SK-N-SH treated with all-trans-retinoic acid at 6 μM for 48 hours (cell line): Measurements from ENCODE around the gene CROT.

ENCODE experiments used
- ATAC-seq: fragments of 200-7000 bp; cut with Tn5 transposase; 3 replicates; pipeline ENCODE4 v1.9.1; 2020; ENCODE audit warnings: mild to moderate bottlenecking, moderate library complexity
- ARNTL ChIP-seq: fragments of 450-650 bp; formaldehyde crosslinking; IDR thresholded peaks from 2 replicates; pipeline ENCODE4 v1.5.0; 2020; ENCODE audit warnings: low read depth, mild to moderate bottlenecking, moderate library complexity, borderline replicate concordance
- BACH2 ChIP-seq: fragments of 250-450 bp; sonication (Bioruptor Pico); IDR thresholded peaks from 2 replicates; pipeline ENCODE4 v1.9.0; 2021; ENCODE audit warnings: mild to moderate bottlenecking, borderline replicate concordance
- CSDC2 ChIP-seq: fragments of 250-450 bp; sonication (Bioruptor Pico); IDR thresholded peaks from 2 replicates; pipeline ENCODE4 v1.5.0; 2020; ENCODE audit warnings: mild to moderate bottlenecking, moderate library complexity
- ESRRG ChIP-seq: fragments of 250-450 bp; sonication (Bioruptor Pico); IDR thresholded peaks from 2 replicates; pipeline ENCODE4 v1.6.1; 2021; ENCODE audit warnings: mild to moderate bottlenecking
- GLIS3 ChIP-seq: fragments of 250-450 bp; sonication (Bioruptor Pico); IDR thresholded peaks from 2 replicates; pipeline ENCODE4 v1.5.0; 2020; ENCODE audit warnings: mild to moderate bottlenecking, moderate library complexity
- ISL1 ChIP-seq: fragments of 250-450 bp; sonication (Bioruptor Pico); IDR thresholded peaks from 2 replicates; pipeline ENCODE4 v2.1.2; 2022; ENCODE audit warnings: mild to moderate bottlenecking, moderate library complexity
- OSR1 ChIP-seq: fragments of 250-450 bp; sonication (Bioruptor Pico); IDR thresholded peaks from 2 replicates; pipeline ENCODE4 v1.8.0; 2022; ENCODE audit warnings: moderate library complexity, mild to moderate bottlenecking, inconsistent platforms
- PPARA ChIP-seq: fragments of 250-450 bp; sonication (Bioruptor Pico); IDR thresholded peaks from 2 replicates; pipeline ENCODE4 v1.5.0; 2020; ENCODE audit warnings: mild to moderate bottlenecking, borderline replicate concordance
- RARB ChIP-seq: fragments of 250-450 bp; sonication (Bioruptor Pico); IDR thresholded peaks from 2 replicates; pipeline ENCODE4 v1.8.0; 2021; ENCODE audit warnings: mild to moderate bottlenecking, moderate library complexity
- TOX ChIP-seq: fragments of 250-450 bp; sonication (Bioruptor Pico); IDR thresholded peaks from 2 replicates; pipeline ENCODE4 v1.8.0; 2021; ENCODE audit warnings: mild to moderate bottlenecking, moderate library complexity, borderline replicate concordance
- ZC3H10 ChIP-seq: fragments of 250-450 bp; sonication (Bioruptor Pico); IDR thresholded peaks from 2 replicates; pipeline ENCODE4 v1.5.1; 2021; ENCODE audit warnings: mild to moderate bottlenecking, moderate library complexity
- ZFP3 ChIP-seq: fragments of 250-450 bp; sonication (Bioruptor Pico); IDR thresholded peaks from 2 replicates; pipeline ENCODE4 v1.5.0; 2020; ENCODE audit warnings: mild to moderate bottlenecking, moderate library complexity
- ZFP30 ChIP-seq: fragments of 450-650 bp; formaldehyde crosslinking; IDR thresholded peaks from 2 replicates; pipeline ENCODE4 v1.5.0; 2022; ENCODE audit warnings: mild to moderate bottlenecking, moderate library complexity
- ZNF565 ChIP-seq: fragments of 450-650 bp; formaldehyde crosslinking; conservative IDR thresholded peaks from 2 replicates; pipeline ENCODE4 v1.5.0; 2020; ENCODE audit warnings: low read depth, mild to moderate bottlenecking, moderate library complexity
- ZNF8 ChIP-seq: fragments of 450-650 bp; formaldehyde crosslinking; IDR thresholded peaks from 2 replicates; pipeline ENCODE4 v1.5.0; 2020; ENCODE audit warnings: mild to moderate bottlenecking, moderate library complexity
- TF ChIP-seq, protein P1 (sequence below): fragments of 250-450 bp; sonication (Bioruptor Pico); IDR thresholded peaks from 2 replicates; pipeline ENCODE4 v1.8.0; 2020; ENCODE audit warnings: mild to moderate bottlenecking, moderate library complexity, borderline replicate concordance
- TF ChIP-seq, protein P2 (sequence below): fragments of 250-450 bp; sonication (Bioruptor Pico); IDR thresholded peaks from 2 replicates; pipeline ENCODE4 v1.5.1; 2021; ENCODE audit warnings: mild to moderate bottlenecking, moderate library complexity
- TF ChIP-seq, protein P3 (sequence below): fragments of 250-450 bp; sonication (Bioruptor Pico); IDR thresholded peaks from 2 replicates; pipeline ENCODE4 v1.5.0; 2020; ENCODE audit warnings: mild to moderate bottlenecking, moderate library complexity
- TF ChIP-seq, protein P4 (sequence below): fragments of 250-450 bp; sonication (Bioruptor Pico); IDR thresholded peaks from 2 replicates; pipeline ENCODE4 v1.8.0; 2021; ENCODE audit warnings: low read depth, mild to moderate bottlenecking, moderate library complexity, borderline replicate concordance

The CROT gene

DNA sequence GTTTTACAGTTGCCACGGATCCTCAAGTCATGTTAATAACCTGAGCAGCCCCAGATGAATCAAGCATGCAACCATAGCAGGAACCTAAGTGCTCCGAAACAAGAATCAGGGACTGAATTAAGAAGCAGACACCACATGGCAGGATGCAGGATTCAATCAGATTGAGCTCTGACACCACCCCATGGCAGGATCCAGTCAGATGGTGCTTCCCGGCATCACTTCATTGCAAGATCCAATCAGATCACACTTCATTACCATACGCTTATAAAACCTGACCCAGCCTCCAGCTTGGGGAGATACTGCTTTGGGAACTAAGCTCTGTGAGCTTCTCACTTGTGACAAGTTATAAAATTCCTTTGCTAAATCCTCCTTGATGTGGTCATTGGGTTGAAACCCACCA lies 74.7 kb downstream of the CROT start (continued):
- TF ChIP-seq TOX (CRISPR knock-in tag): no peak

DNA sequence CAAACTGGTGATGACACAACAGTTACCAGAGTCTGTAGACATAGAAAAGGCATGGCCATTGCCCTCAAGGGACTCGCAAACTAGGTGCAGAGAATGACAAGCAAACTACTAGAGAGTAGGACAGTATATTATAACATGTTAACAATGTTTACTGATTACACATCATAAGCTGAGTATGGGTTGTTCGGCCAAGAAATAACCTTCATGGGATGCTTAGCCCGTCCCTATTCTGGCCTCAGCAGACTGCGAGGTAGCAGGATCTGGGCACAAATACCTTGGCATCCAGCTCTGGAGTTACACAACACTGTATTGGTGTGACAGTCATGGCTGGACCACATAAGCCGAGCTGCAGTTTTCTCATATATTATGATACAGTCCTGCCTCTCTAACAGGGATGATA lies 78.6 kb downstream of the CROT start:
- no peak for ATAC-seq
- TF ChIP-seq ESRRG (CRISPR knock-in tag) (no peak), BACH2 (CRISPR knock-in tag) (no peak)
- TF ChIP-seq, protein P1, sequence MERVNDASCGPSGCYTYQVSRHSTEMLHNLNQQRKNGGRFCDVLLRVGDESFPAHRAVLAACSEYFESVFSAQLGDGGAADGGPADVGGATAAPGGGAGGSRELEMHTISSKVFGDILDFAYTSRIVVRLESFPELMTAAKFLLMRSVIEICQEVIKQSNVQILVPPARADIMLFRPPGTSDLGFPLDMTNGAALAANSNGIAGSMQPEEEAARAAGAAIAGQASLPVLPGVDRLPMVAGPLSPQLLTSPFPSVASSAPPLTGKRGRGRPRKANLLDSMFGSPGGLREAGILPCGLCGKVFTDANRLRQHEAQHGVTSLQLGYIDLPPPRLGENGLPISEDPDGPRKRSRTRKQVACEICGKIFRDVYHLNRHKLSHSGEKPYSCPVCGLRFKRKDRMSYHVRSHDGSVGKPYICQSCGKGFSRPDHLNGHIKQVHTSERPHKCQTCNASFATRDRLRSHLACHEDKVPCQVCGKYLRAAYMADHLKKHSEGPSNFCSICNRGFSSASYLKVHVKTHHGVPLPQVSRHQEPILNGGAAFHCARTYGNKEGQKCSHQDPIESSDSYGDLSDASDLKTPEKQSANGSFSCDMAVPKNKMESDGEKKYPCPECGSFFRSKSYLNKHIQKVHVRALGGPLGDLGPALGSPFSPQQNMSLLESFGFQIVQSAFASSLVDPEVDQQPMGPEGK: no peak

DNA sequence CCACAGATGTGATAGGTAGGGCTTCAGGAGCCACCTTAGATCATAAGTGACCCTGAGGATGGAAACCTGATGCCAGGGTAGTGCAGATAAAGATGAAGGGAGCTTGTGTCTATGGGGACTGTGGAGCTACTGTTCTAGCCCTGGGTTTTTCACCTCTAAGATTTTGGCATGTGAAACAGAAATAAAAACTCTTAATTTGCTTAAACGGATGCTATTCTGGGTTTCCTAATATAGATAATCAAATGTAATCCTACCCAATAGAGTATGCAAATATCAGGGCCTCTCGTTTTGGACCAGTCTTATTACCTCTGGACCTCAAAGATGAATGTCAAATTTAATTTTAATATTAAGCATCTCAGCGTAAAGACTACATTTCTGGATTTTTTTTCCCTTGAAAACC lies 80.7 kb downstream of the CROT start:
- ATAC-seq: no peak
- TF ChIP-seq ARNTL (no peak), PPARA (CRISPR knock-in tag) (no peak), CSDC2 (no peak), ZFP3 (no peak), ZC3H10 (CRISPR knock-in tag) (no peak), TOX (CRISPR knock-in tag) (no peak), GLIS3 (CRISPR knock-in tag) (no peak), ZFP30 (CRISPR knock-in tag) (no peak), ISL1 (CRISPR knock-in tag) (no peak), ZNF8 (CRISPR knock-in tag) (no peak), BACH2 (CRISPR knock-in tag) (no peak), RARB (CRISPR knock-in tag) (no peak), ZNF565 (CRISPR knock-in tag) (no peak)
- TF ChIP-seq, protein P2, sequence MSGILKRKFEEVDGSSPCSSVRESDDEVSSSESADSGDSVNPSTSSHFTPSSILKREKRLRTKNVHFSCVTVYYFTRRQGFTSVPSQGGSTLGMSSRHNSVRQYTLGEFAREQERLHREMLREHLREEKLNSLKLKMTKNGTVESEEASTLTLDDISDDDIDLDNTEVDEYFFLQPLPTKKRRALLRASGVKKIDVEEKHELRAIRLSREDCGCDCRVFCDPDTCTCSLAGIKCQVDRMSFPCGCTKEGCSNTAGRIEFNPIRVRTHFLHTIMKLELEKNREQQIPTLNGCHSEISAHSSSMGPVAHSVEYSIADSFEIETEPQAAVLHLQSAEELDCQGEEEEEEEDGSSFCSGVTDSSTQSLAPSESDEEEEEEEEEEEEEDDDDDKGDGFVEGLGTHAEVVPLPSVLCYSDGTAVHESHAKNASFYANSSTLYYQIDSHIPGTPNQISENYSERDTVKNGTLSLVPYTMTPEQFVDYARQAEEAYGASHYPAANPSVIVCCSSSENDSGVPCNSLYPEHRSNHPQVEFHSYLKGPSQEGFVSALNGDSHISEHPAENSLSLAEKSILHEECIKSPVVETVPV (CRISPR knock-in tag): no peak
- TF ChIP-seq, protein P3, sequence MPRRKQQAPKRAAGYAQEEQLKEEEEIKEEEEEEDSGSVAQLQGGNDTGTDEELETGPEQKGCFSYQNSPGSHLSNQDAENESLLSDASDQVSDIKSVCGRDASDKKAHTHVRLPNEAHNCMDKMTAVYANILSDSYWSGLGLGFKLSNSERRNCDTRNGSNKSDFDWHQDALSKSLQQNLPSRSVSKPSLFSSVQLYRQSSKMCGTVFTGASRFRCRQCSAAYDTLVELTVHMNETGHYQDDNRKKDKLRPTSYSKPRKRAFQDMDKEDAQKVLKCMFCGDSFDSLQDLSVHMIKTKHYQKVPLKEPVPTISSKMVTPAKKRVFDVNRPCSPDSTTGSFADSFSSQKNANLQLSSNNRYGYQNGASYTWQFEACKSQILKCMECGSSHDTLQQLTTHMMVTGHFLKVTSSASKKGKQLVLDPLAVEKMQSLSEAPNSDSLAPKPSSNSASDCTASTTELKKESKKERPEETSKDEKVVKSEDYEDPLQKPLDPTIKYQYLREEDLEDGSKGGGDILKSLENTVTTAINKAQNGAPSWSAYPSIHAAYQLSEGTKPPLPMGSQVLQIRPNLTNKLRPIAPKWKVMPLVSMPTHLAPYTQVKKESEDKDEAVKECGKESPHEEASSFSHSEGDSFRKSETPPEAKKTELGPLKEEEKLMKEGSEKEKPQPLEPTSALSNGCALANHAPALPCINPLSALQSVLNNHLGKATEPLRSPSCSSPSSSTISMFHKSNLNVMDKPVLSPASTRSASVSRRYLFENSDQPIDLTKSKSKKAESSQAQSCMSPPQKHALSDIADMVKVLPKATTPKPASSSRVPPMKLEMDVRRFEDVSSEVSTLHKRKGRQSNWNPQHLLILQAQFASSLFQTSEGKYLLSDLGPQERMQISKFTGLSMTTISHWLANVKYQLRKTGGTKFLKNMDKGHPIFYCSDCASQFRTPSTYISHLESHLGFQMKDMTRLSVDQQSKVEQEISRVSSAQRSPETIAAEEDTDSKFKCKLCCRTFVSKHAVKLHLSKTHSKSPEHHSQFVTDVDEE (CRISPR knock-in tag): no peak
- TF ChIP-seq, protein P1: no peak

DNA sequence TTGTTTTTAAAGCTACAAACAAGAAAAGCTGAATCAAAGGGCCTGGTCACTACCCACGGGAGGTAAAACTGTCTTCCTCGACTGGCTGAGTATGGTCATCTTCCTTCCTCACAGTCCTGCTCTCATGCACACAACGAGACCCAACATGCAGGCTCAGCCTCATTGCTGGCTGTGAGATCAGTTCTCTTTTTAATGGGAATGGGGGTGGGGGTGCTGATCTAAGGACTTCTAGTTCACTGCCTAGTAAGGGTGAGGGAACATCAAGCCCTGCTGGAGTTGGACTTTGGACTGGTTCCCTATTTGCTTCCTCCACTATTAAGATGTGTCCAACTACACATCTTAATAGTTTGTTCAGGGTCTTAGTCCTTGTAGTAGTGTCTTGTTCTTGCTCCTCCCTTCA lies 81.8 kb downstream of the CROT start:
- ATAC-seq: no peak
- TF ChIP-seq OSR1 (no peak), ISL1 (CRISPR knock-in tag) (no peak), RARB (CRISPR knock-in tag) (no peak), GLIS3 (CRISPR knock-in tag) (no peak), PPARA (CRISPR knock-in tag) (no peak)
- TF ChIP-seq, protein P4, sequence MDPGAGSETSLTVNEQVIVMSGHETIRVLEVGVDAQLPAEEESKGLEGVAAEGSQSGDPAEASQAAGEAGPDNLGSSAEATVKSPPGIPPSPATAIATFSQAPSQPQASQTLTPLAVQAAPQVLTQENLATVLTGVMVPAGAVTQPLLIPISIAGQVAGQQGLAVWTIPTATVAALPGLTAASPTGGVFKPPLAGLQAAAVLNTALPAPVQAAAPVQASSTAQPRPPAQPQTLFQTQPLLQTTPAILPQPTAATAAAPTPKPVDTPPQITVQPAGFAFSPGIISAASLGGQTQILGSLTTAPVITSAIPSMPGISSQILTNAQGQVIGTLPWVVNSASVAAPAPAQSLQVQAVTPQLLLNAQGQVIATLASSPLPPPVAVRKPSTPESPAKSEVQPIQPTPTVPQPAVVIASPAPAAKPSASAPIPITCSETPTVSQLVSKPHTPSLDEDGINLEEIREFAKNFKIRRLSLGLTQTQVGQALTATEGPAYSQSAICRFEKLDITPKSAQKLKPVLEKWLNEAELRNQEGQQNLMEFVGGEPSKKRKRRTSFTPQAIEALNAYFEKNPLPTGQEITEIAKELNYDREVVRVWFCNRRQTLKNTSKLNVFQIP (CRISPR knock-in tag): no peak
- TF ChIP-seq, all 23 proteins: peak for 0
